SIG-M5 treated with dmso at 0.1 percent for 504 hours (cell line): Measurements from ENCODE around the gene AMBRA1.

ENCODE experiments used
- DNase-seq: peaks from one replicate; lab custom pipeline; 2025; ENCODE audit not compliant: unreplicated experiment; lab: John Stamatoyannopoulos, UW

AMBRA1 gene

DNA sequence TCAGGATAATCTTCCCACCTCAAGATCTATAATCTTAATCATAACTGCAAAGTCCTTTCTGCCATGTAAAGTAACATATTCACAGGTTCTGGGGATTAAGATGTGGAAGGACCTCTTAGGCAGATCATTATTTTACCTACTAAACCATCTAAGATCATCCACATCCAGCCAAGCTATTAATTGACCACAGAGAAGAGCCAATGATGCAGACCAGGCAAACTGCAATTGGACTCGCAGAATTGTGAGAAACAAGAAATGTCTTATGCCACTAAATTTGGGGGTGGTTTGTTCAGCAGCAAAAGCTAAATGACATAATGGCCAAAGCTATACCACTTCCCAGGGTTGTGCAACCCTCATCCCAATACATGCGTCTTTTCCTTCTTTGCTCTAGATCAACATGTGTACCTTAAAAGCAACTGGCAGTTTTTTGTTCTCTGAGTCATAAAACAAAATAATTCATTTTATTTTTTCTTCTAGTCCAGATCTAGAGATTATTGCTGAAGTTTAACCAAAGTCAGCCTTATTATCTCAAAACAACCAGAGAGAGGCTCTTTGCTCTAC, 113.6 kb downstream of the AMBRA1 start:
- DNase-seq, result no peak

GRCh38 chr11:46479601-46480000, 114.2 kb downstream of the AMBRA1 start:
- no peak for DNase-seq

DNA sequence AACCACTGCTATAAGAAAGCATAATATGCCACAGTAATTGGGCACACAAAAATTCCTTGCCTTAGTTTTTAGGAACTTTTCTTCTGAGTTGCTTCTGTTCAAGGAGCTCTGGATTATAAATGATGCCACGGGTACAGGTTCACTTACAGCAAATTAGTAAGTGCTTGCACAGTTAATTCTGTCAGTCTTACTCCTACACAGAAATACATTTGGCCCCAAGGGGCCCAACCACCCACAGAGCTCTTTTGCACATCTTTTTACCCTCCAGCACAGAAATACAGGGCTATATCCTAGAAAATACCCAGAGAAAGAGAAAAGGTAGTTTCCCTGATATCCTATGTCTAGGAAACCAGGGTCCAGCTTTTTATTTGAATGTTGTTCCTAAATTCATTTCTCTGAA, 115.6 kb downstream of the AMBRA1 start:
- DNase-seq, result no peak

- no peak for DNase-seq
These were observed 116.7 kb downstream of the AMBRA1 start for GRCh38 chr11:46477136-46477535.

- DNase-seq, result no peak
These were observed 117.8 kb downstream of the AMBRA1 start for GRCh38 chr11:46475926-46476545.

DNA sequence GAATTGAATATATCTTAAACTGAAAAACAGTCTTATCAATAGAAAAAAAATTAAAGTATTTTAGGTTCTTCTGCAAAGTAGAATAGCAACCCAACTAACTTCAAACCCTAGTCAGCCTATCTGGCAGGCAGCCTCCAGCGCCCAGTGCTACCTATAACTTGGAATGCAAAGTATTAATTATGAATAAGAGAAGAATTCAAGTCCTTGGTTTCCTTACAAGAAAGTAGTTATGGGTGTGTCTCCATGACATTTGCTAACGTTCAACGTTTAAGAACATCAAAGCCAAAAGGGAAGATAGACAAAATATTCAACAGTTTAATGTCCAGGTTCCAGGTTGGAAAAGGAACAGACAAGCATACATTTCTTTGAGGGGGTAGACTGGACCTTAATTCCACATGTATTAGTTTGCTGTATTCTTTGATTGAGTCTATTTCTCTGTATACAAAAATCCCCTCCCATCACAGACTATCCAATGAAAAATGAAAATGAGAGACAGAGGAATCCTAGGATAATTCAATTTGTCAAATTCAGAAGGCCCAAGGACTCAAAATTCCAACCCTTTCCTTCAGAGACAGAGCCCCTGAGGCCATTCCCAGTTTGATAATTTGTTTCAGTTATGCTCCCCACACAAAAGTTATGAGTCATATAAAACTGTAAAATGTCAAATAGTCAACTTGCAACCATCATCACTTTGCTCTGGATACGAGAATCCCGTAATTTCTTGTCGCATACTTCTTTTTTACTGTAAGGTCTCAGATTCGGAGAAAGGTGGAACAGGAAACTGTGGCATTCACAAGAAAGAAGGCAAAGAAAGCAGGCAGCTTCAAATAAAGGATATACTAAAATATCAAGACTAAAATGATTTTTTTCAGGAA, 118.5 kb downstream of the AMBRA1 start:
- DNase-seq, result no peak

DNA sequence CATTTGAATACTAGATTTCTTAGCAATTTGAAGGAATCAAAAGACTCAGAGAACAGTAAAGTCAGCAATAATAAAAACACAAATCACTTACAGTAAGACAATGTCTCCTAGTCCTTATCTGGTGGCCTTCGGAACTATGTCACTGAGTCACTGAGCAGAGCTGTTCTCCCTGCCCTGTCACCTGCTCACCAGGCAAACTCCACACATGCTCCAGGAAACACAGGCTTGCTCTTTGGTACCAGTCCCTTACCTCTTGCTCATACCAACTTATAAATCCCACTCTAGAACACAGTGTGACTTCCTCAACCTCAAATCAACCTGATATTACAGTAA, 121.2 kb downstream of the AMBRA1 start:
- DNase-seq, result no peak

DNA sequence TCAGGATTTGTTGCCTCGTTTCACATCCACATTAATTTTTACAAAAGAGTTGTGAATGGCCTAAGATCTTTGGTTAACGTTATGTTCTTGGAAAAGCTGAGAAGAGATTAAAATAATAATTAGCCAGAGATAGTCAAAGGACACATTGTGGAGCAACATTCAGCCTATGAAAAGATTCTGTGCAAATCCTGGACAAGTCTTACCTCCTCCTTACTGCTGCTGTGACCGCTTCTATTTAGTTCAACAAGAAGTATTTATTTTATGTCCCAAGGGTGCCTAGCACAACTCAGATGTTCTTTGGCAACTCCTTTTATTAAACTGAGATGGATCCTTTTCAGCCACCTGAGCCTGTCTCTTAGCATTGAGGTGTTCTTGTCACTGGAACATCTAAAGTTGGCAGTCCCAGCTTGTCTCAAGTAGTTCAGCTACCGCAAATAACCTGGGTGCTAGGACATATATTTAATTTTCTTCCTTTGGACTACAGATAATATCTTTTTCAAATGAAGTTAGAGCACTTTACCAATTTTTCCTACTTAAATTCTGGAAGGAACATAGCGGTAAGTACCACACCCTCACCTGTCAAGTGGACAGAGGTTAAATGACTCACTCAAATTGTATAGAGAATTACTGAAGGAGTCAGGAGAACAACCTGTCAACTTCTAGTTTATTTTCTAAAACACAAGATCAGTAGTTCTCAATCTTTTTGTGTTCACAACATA, 121.7 kb downstream of the AMBRA1 start:
- no peak for DNase-seq

DNA sequence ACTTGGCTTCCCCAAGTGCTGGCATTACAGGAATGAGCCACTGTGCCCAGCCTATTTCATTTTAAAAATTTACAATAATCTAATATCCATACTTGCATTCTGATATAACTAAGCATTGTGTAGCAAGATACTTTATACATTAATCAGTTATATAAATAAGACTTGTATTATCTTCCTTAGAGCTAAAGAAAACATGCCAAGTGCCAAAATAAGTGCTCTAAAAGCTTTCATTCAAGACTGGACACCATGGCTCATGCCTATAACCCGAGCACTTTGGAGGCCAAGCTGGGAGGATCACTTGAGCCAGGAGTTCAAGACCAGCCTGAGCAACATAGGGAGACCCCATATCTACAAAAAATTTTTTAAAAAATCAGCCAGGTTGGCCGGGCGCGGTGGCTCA, 123.9 kb downstream of the AMBRA1 start:
- no peak for DNase-seq

DNA sequence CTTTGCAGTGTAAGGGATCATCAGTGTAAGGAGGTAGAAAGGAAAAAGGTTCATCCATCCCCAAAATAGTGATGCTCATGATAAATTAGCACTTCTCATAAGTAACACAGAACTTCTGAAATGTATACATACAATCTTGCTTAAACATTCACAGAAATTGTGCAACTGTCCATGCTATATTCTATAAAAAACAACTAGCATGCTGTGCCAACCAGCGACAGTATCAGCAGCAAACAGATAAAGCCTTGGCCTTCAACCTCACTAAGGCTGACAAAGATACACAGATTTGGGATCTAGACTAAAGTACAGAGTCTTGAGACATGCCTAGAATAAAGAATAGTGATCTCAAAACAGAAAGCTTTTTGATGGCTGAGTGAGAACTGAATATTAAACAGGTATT, 128.1 kb downstream of the AMBRA1 start:
- DNase-seq, result no peak

- DNase-seq, result no peak
These were observed 130.0 kb downstream of the AMBRA1 start for GRCh38 chr11:46463701-46464421.

- no peak for DNase-seq
These were observed 132.3 kb downstream of the AMBRA1 start for GRCh38 chr11:46461461-46461927.

DNA sequence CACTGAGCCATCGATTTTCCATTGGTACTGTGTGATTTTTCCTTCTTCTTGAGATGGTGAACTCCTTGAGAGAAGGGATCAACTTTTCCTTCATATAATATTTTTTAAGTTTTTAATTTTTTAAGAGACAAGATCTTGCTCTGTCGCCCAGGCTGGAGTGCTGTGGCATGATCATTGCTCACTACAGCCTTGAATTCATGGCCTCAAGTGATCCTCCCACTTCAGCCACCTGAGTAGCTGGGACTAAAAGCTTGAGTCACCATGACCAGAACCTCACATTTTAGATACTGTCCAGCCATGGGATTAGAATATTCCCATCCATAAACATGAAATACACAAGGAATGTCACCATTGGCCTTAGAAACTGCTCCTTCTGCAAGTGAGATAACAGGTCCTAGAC, 135.3 kb downstream of the AMBRA1 start:
- DNase-seq, result no peak

DNA sequence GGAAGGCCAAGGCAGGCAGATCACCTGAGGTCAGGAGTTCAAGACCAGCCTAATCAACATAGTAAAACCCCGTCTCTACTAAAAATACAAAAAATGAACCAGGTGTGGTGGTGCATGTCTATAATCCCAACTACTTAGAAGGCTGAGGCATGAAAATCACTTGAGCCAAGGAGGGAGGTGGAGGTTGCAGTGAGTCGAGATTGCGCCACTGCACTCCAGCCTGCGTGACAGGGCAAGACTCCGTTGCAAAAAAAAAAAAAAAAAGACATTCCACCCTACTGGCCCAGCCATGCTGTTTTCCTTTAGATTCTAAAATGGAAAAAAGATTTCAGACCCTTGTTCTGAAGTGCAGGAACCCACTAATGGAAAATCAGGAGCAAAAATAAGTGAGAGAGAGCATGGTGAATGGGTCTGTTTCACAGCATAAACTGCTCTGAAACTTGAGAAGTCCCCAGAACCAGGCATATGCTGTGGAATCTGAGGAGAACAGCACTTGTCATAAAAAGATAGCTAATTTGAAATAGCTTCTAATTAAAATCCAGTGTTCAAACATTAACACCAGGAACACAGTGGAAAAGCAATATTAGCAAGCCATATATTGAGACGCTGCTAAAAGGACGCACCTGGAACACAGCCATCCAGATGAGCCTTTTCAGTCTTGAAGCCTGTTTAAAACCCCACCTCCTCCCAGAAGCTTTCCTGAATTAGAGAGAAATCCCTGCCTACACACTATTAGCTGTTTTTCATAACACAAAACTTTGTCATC, 136.0 kb downstream of the AMBRA1 start:
- no peak for DNase-seq

GRCh38 chr11:46457021-46457420, 136.8 kb downstream of the AMBRA1 start:
- no peak for DNase-seq

- DNase-seq, result no peak
These were observed 137.4 kb downstream of the AMBRA1 start for GRCh38 chr11:46456269-46457001.

GRCh38 chr11:46455834-46456233, 138.0 kb downstream of the AMBRA1 start:
- DNase-seq, result no peak

DNA sequence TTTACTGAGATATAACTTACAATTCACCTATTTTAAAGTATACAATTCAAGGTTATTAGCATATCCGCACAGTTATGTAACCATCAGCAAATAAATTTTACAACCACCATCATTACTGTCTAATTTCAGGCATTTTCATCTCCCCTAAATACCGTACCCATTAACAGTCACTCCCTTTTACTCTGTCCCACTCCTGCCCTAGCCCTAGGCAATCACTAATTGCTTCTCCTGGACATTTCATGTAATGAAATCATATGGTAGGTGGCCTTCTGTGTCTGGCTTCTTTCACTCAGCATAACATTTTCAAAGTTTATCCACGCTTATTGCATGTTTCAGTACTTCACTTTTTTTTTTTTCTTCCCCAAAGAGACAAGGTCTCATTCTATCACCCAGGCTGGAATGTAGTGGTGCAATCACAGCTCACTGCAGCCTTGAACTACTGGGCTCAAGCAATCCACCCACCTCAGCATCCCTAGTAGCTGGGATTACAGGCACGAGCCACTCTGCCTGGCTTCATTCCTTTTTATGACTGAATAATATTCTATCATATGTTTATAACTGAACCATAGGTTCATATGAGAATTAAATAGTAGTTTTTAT, 140.8 kb downstream of the AMBRA1 start:
- no peak for DNase-seq

- no peak for DNase-seq
These were observed 142.1 kb downstream of the AMBRA1 start for GRCh38 chr11:46451759-46452158.
